WTC11 (cell line): ENCODE measurements around the gene PNMA8A. TPM values are rescaled to one million over a fixed set of nuclear protein-coding genes. Genes with fewer than 3 reads are reported as not detected.

Experiments
- ATAC-seq: fragments of 200-7000 bp; cut with Tn5 transposase; 2 replicates; pipeline ENCODE4 v1.10.0; 2021; ENCODE audit warnings: mild to moderate bottlenecking, moderate library complexity
- CTCF ChIA-PET: fragments of 300-600 bp; sonication (Branson Sonifier 250); formaldehyde crosslinking; loops from one replicate; lab custom pipeline; 2021; ENCODE audit warnings: antibody characterized with exemption; lab: Charles Lee
- POLR2A ChIA-PET: fragments of 350-600 bp; sonication (Branson Sonifier 250); formaldehyde crosslinking; loops from one replicate; lab custom pipeline; 2021; ENCODE audit warnings: antibody characterized with exemption; lab: Charles Lee
- DNase-seq: peaks from one replicate; pipeline ENCODE4 v3.0.0; 2021; ENCODE audit warnings: low spot score
- H3K27ac Mint-ChIP-seq: 2 replicates; pipeline ENCODE4 v1.8.0; 2021; ENCODE audit warnings: mixed read lengths
- H3K27me3 Mint-ChIP-seq: 2 replicates; pipeline ENCODE4 v1.8.0; 2021; ENCODE audit warnings: low read depth, mild to moderate bottlenecking, moderate library complexity, mixed read lengths
- H3K36me3 Mint-ChIP-seq: 2 replicates; pipeline ENCODE4 v1.8.0; 2021; ENCODE audit warnings: mixed read lengths
- H3K4me1 Mint-ChIP-seq: 2 replicates; pipeline ENCODE4 v1.8.0; 2022; ENCODE audit warnings: mixed read lengths
- H3K4me3 Mint-ChIP-seq: 2 replicates; pipeline ENCODE4 v1.8.0; 2021; ENCODE audit warnings: mild to moderate bottlenecking, moderate library complexity, mixed read lengths
- H3K9me3 Mint-ChIP-seq: 2 replicates; pipeline ENCODE4 v1.8.0; 2021; ENCODE audit warnings: mixed read lengths
- ATF3 ChIP-seq: sonication (generic); formaldehyde crosslinking; conservative IDR thresholded peaks from 2 replicates; pipeline ENCODE4 v1.8.1; 2022; ENCODE audit warnings: mild to moderate bottlenecking, missing genetic modification reagents
- CBFB ChIP-seq: sonication (generic); formaldehyde crosslinking; IDR thresholded peaks from 2 replicates; pipeline ENCODE4 v1.8.1; 2022; ENCODE audit warnings: mild to moderate bottlenecking, low read depth, missing genetic modification reagents
- E2F4 ChIP-seq: sonication (generic); formaldehyde crosslinking; IDR thresholded peaks from 2 replicates; pipeline ENCODE4 v1.8.1; 2022; ENCODE audit warnings: low read depth, mild to moderate bottlenecking, moderate library complexity, missing genetic modification reagents, borderline replicate concordance
- EMX1 ChIP-seq: fragments of 250-450 bp; sonication (Bioruptor Pico); IDR thresholded peaks from 2 replicates; pipeline ENCODE4 v1.8.0; 2021; ENCODE audit warnings: mild to moderate bottlenecking
- ESRRA ChIP-seq: sonication (generic); formaldehyde crosslinking; IDR thresholded peaks from 2 replicates; pipeline ENCODE4 v1.8.1; 2022; ENCODE audit warnings: mild to moderate bottlenecking, missing genetic modification reagents, borderline replicate concordance
- HMGA2 ChIP-seq: fragments of 250-450 bp; sonication (Bioruptor Pico); IDR thresholded peaks from 2 replicates; pipeline ENCODE4 v1.4.0; 2021; ENCODE audit warnings: mild to moderate bottlenecking, moderate library complexity
- HMGXB4 ChIP-seq: sonication (generic); formaldehyde crosslinking; IDR thresholded peaks from 2 replicates; pipeline ENCODE4 v1.8.1; 2023; ENCODE audit warnings: mild to moderate bottlenecking, moderate library complexity, missing genetic modification reagents
- IRF2 ChIP-seq: sonication (generic); formaldehyde crosslinking; IDR thresholded peaks from 2 replicates; pipeline ENCODE4 v1.8.0; 2022; ENCODE audit warnings: low read depth, missing genetic modification reagents, borderline replicate concordance
- KAT7 ChIP-seq: sonication (generic); formaldehyde crosslinking; IDR thresholded peaks from 2 replicates; pipeline ENCODE4 v1.8.1; 2023; ENCODE audit warnings: missing genetic modification reagents, mild to moderate bottlenecking, borderline replicate concordance
- MAX ChIP-seq: sonication (generic); formaldehyde crosslinking; IDR thresholded peaks from 2 replicates; pipeline ENCODE4 v1.8.0; 2022; ENCODE audit warnings: mild to moderate bottlenecking, missing genetic modification reagents
- NFATC4 ChIP-seq: fragments of 250-450 bp; sonication (Bioruptor Pico); IDR thresholded peaks from 2 replicates; pipeline ENCODE4 v1.9.0; 2021; ENCODE audit warnings: mild to moderate bottlenecking
- NFE2L1 ChIP-seq: sonication (generic); formaldehyde crosslinking; IDR thresholded peaks from 2 replicates; pipeline ENCODE4 v1.8.1; 2023; ENCODE audit warnings: missing genetic modification reagents
- NFYB ChIP-seq: sonication (generic); formaldehyde crosslinking; conservative IDR thresholded peaks from 2 replicates; pipeline ENCODE4 v1.8.0; 2022; ENCODE audit warnings: low read depth, missing genetic modification reagents
- NR1H2 ChIP-seq: sonication (generic); formaldehyde crosslinking; IDR thresholded peaks from 2 replicates; pipeline ENCODE4 v1.9.0; 2021; ENCODE audit warnings: mild to moderate bottlenecking, moderate library complexity, missing genetic modification reagents
- NR3C1 ChIP-seq: sonication (generic); formaldehyde crosslinking; conservative IDR thresholded peaks from 2 replicates; pipeline ENCODE4 v1.8.1; 2023; ENCODE audit warnings: low read depth, mild to moderate bottlenecking, missing genetic modification reagents
- SMAD3 ChIP-seq: sonication (generic); formaldehyde crosslinking; IDR thresholded peaks from 2 replicates; pipeline ENCODE4 v1.8.0; 2022; ENCODE audit warnings: missing genetic modification reagents, mild to moderate bottlenecking, borderline replicate concordance
- SP1 ChIP-seq: sonication (generic); formaldehyde crosslinking; conservative IDR thresholded peaks from 2 replicates; pipeline ENCODE4 v1.8.1; 2022; ENCODE audit warnings: missing genetic modification reagents
- ZBTB21 ChIP-seq: sonication (generic); formaldehyde crosslinking; IDR thresholded peaks from 2 replicates; pipeline ENCODE4 v1.8.1; 2023; ENCODE audit warnings: mild to moderate bottlenecking, missing genetic modification reagents, borderline replicate concordance
- ZBTB43 ChIP-seq: sonication (generic); formaldehyde crosslinking; IDR thresholded peaks from 2 replicates; pipeline ENCODE4 v1.8.1; 2023; ENCODE audit warnings: mild to moderate bottlenecking, missing genetic modification reagents
- ZNF138 ChIP-seq: sonication (generic); formaldehyde crosslinking; conservative IDR thresholded peaks from 2 replicates; pipeline ENCODE4 v1.8.1; 2022; ENCODE audit warnings: mild to moderate bottlenecking, moderate library complexity, missing genetic modification reagents
- ZNF263 ChIP-seq: sonication (generic); formaldehyde crosslinking; IDR thresholded peaks from 2 replicates; pipeline ENCODE4 v1.8.1; 2022; ENCODE audit warnings: low read depth, mild to moderate bottlenecking, moderate library complexity, missing genetic modification reagents
- ZNF281 ChIP-seq: sonication (generic); formaldehyde crosslinking; IDR thresholded peaks from 2 replicates; pipeline ENCODE4 v1.8.0; 2023; ENCODE audit warnings: mild to moderate bottlenecking, missing genetic modification reagents
- ZNF416 ChIP-seq: fragments of 250-450 bp; sonication (Bioruptor Pico); IDR thresholded peaks from 2 replicates; pipeline ENCODE4 v1.9.0; 2021; ENCODE audit warnings: mild to moderate bottlenecking, inconsistent platforms
- ZNF423 ChIP-seq: fragments of 250-450 bp; sonication (Bioruptor Pico); IDR thresholded peaks from 2 replicates; pipeline ENCODE4 v2.1.2; 2022; ENCODE audit warnings: mild to moderate bottlenecking, moderate library complexity
- ZNF512 ChIP-seq: sonication (generic); formaldehyde crosslinking; IDR thresholded peaks from 2 replicates; pipeline ENCODE4 v1.8.1; 2022; ENCODE audit warnings: missing genetic modification reagents, borderline replicate concordance
- total RNA-seq: library from RNA; stranded (reverse); gene quantifications from 3 replicates; pipeline ENCODE4 v1.2.3, GENCODE V29; 2021

Gene PNMA8A
- total RNA-seq, 1 experiment from 2014 or later = 25.4 TPM

- TF ChIP-seq ZNF512 (CRISPR knock-in tag) (no peak), NFYB (CRISPR knock-in tag) (0 out of 2 replicates have a peak, but pooled peaks have one; percentile 19), SP1 (CRISPR knock-in tag) (no peak), HMGA2 (CRISPR knock-in tag) (no peak), NR1H2 (CRISPR knock-in tag) (0 out of 2 replicates have a peak, but pooled peaks have one; percentile 57), HMGXB4 (CRISPR knock-in tag) (no peak; the same call in 1 of the 2 replicates), ZNF281 (CRISPR knock-in tag) (no peak), ZNF138 (CRISPR knock-in tag) (no peak), NFE2L1 (CRISPR knock-in tag) (peak; percentile 86), ESRRA (0 out of 2 replicates have a peak, but pooled peaks have one; percentile 32), NFATC4 (CRISPR knock-in tag) (no peak), ZBTB21 (CRISPR knock-in tag) (no peak), MAX (CRISPR knock-in tag) (peak; percentile 88), SMAD3 (no peak), EMX1 (no peak)
Observed at GRCh38 chr19:46489445-46490272, 18.3 kb upstream of the PNMA8A start (continued).

GRCh38 chr19:46488551-46488950 is 17.2 kb upstream of the PNMA8A start:
- no peak overlapping the region for H3K27ac Mint-ChIP-seq
- CTCF ChIA-PET = interaction anchor here (0.6 to 5.4 kb wide), 13 partner anchors 14 to 672 kb away, joined by 3 to 71 read pairs (median 6); no protein-coding TSS in a partner anchor
- no peaks in the 10 kb centered on the region for H3K36me3 Mint-ChIP-seq
- H3K9me3 Mint-ChIP-seq = no peaks in the 10 kb centered on the region
- peak overlapping the region; percentile 76 for H3K4me3 Mint-ChIP-seq
- ATAC-seq (no peak), DNase-seq (no peak)
- POLR2A ChIA-PET = interaction anchor here (1.0 kb wide), 1 partner anchor 93 kb away, joined by 4 read pairs; no protein-coding TSS in a partner anchor
- peaks cover 77% of the 10 kb centered on the region for H3K27me3 Mint-ChIP-seq
- peaks cover 38% of the 10 kb centered on the region for H3K4me1 Mint-ChIP-seq
- no peak for TF ChIP-seq IRF2 (CRISPR knock-in tag)
- TF ChIP-seq CBFB (CRISPR knock-in tag) = no peak
- TF ChIP-seq ZNF423 (CRISPR knock-in tag) = no peak
- no peak for TF ChIP-seq E2F4 (CRISPR knock-in tag)
- no peak for TF ChIP-seq NR3C1
- no peak for TF ChIP-seq ZNF416 (CRISPR knock-in tag)
- TF ChIP-seq EMX1 = no peak
- TF ChIP-seq HMGXB4 (CRISPR knock-in tag) = no peak
- TF ChIP-seq KAT7 (CRISPR knock-in tag) = no peak
- TF ChIP-seq ZNF263 = no peak
- TF ChIP-seq ATF3 = no peak
- no peak for TF ChIP-seq ZBTB43
- no peak for TF ChIP-seq NFATC4 (CRISPR knock-in tag)
